Liver (tissue), 3 donors: ENCODE results near the gene PARP9.

Experiments used
- TAF1 ChIP-seq: conservative IDR thresholded peaks from 2 replicates; pipeline ENCODE4 v1.6.1; 2016; ENCODE audit warnings: antibody characterized with exemption, mild to moderate bottlenecking
- TF ChIP-seq, protein P1 (sequence below): fragments of 150-350 bp; IDR thresholded peaks from 2 replicates; pipeline ENCODE4 v1.5.1; 2017; ENCODE audit warnings: improper control_type of control experiment, low read depth, low read length; ENCODE audit not compliant: missing input control
- donor health status: healthy.
- donor health status: healthy.

DNA sequence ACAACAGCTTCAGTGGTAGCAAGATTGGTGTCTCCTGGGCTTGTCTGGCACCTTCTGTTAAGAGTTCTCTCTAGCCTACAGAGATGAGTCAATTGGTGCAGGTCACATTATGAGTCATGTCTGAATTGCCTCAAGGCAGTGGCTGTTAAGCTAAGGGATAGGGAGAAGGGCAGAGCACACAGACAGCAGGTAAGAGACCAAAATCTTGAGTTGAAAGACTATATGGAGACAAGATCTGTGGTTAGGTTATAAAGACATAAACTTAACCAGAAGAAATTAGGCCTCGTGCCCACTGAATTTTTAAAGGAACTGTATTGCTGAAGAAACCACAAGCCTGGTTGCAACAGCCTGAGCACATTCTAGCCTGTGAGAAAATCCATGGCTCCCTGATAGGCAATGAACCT is 30.2 kb downstream of the PARP9 start:
- no peak for TF ChIP-seq TAF1
- TF ChIP-seq, protein P1, sequence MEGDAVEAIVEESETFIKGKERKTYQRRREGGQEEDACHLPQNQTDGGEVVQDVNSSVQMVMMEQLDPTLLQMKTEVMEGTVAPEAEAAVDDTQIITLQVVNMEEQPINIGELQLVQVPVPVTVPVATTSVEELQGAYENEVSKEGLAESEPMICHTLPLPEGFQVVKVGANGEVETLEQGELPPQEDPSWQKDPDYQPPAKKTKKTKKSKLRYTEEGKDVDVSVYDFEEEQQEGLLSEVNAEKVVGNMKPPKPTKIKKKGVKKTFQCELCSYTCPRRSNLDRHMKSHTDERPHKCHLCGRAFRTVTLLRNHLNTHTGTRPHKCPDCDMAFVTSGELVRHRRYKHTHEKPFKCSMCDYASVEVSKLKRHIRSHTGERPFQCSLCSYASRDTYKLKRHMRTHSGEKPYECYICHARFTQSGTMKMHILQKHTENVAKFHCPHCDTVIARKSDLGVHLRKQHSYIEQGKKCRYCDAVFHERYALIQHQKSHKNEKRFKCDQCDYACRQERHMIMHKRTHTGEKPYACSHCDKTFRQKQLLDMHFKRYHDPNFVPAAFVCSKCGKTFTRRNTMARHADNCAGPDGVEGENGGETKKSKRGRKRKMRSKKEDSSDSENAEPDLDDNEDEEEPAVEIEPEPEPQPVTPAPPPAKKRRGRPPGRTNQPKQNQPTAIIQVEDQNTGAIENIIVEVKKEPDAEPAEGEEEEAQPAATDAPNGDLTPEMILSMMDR, result no peak
